SU-DHL-6 (cell line): ENCODE results near the gene OSBPL7.

ENCODE experiments used
- H2AFZ ChIP-seq: fragments of 200-600 bp; sonication (generic); 2 replicates; pipeline ENCODE4 v1.6.1; 2014; ENCODE audit warnings: low read depth, mild to moderate bottlenecking, moderate library complexity, mixed read lengths, antibody characterized with exemption, low read length; ENCODE audit not compliant: severe bottlenecking
- H3F3A ChIP-seq: fragments of 200-600 bp; shearing (Covaris generic); 2 replicates; pipeline ENCODE4 v1.6.0; 2016; ENCODE audit warnings: antibody characterized with exemption, mild to moderate bottlenecking; ENCODE audit not compliant: insufficient read depth
- H3K27ac ChIP-seq: fragments of 200-600 bp; sonication (generic); 2 replicates; pipeline ENCODE4 v1.5.1; 2016; ENCODE audit warnings: low read depth, mild to moderate bottlenecking, low read length, moderate library complexity, mixed read lengths
- H3K27me3 ChIP-seq: fragments of 200-600 bp; sonication (generic), shearing (Covaris generic); 2 replicates; pipeline ENCODE4 v1.6.0; 2014; ENCODE audit warnings: mild to moderate bottlenecking, low read length
- H3K36me3 ChIP-seq: fragments of 200-600 bp; sonication (generic); 2 replicates; pipeline ENCODE4 v1.6.1; 2014; ENCODE audit warnings: mild to moderate bottlenecking, low read length, mixed read lengths
- H3K4me2 ChIP-seq: fragments of 300-600, 200-600 bp; shearing (Covaris generic), sonication (generic); 2 replicates; pipeline ENCODE4 v1.6.0; 2014; ENCODE audit warnings: low read length, low read depth, mild to moderate bottlenecking; ENCODE audit not compliant: poor library complexity, severe bottlenecking
- H3K4me3 ChIP-seq: fragments of 200-600 bp; sonication (generic); 2 replicates; pipeline ENCODE4 v1.5.1; 2014; ENCODE audit warnings: antibody characterized with exemption, low read length, mild to moderate bottlenecking, mixed read lengths; ENCODE audit not compliant: insufficient read depth, poor library complexity, severe bottlenecking
- H3K79me2 ChIP-seq: fragments of 200-600 bp; sonication (generic); 2 replicates; pipeline ENCODE4 v1.6.1; 2014; ENCODE audit warnings: mild to moderate bottlenecking, low read length, moderate library complexity; ENCODE audit not compliant: insufficient read depth
- H3K9ac ChIP-seq: fragments of 200-600 bp; sonication (generic); 2 replicates; pipeline ENCODE4 v1.7.0; 2014; ENCODE audit warnings: mild to moderate bottlenecking, low read length
- H3K9me2 ChIP-seq: fragments of 200-600 bp; sonication (generic); replicated peaks from 2 replicates; pipeline ENCODE4 v1.6.1; 2014; ENCODE audit warnings: low read length; ENCODE audit not compliant: insufficient read depth
- H3K9me3 ChIP-seq: fragments of 200-600 bp; sonication (generic); 2 replicates; pipeline ENCODE4 v1.6.1; 2014; ENCODE audit warnings: low read length, mixed read lengths; ENCODE audit not compliant: insufficient read depth
- H4K20me1 ChIP-seq: fragments of 200-600 bp; sonication (generic); 2 replicates; pipeline ENCODE4 v1.6.1; 2014; ENCODE audit warnings: low read depth, mild to moderate bottlenecking, antibody characterized with exemption, low read length, moderate library complexity, mixed read lengths
- EZH2phosphoT487 ChIP-seq: fragments of 200-600 bp; sonication (generic), shearing (Covaris generic); conservative IDR thresholded peaks from 2 replicates; pipeline ENCODE4 v1.6.1; 2018; ENCODE audit warnings: mild to moderate bottlenecking, antibody characterized with exemption, low read length, moderate library complexity, mixed read lengths
- TF ChIP-seq, protein P1 (sequence below): fragments of 200-600 bp; sonication (generic); IDR thresholded peaks from one replicate; pipeline ENCODE4 v1.5.1; 2017; ENCODE audit warnings: antibody characterized with exemption, mild to moderate bottlenecking, low read length, moderate library complexity; ENCODE audit not compliant: insufficient read depth, poor library complexity, severe bottlenecking

The OSBPL7 gene

DNA sequence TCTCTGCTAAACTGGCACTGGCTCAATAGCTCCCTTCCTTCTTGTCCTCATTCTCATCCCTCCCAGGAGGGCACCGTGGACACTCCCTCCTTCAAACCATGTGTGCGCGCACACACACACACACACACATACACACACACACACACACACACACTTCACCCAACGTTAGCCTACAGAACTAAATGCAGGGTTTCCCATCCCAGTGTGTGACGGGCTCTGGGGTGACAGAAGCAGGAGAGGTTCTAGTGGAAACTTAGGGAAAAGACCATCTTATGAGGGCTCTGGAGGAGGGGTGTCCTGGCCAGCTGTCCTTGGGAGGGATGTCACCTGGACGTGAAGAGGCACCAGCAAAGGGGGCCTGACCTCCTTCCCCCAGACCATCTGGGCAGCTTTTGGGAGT, 19.7 kb downstream of the OSBPL7 start:
- H3K9me2 ChIP-seq = no peaks in the 10 kb centered on the region
- H3K27me3 ChIP-seq = no peaks in the 10 kb centered on the region
- H3K4me2 ChIP-seq = no peak overlapping the region
- H3K27ac ChIP-seq = no peak overlapping the region
- H3K36me3 ChIP-seq = no peaks in the 10 kb centered on the region
- H3K9me3 ChIP-seq = no peaks in the 10 kb centered on the region
- H2AFZ ChIP-seq = no peak overlapping the region
- H3K4me3 ChIP-seq = no peak overlapping the region
- no peaks in the 10 kb centered on the region for H3F3A ChIP-seq
- H3K9ac ChIP-seq = no peak overlapping the region
- TF ChIP-seq, protein P1, sequence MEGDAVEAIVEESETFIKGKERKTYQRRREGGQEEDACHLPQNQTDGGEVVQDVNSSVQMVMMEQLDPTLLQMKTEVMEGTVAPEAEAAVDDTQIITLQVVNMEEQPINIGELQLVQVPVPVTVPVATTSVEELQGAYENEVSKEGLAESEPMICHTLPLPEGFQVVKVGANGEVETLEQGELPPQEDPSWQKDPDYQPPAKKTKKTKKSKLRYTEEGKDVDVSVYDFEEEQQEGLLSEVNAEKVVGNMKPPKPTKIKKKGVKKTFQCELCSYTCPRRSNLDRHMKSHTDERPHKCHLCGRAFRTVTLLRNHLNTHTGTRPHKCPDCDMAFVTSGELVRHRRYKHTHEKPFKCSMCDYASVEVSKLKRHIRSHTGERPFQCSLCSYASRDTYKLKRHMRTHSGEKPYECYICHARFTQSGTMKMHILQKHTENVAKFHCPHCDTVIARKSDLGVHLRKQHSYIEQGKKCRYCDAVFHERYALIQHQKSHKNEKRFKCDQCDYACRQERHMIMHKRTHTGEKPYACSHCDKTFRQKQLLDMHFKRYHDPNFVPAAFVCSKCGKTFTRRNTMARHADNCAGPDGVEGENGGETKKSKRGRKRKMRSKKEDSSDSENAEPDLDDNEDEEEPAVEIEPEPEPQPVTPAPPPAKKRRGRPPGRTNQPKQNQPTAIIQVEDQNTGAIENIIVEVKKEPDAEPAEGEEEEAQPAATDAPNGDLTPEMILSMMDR = no peak
- no peak for TF ChIP-seq EZH2phosphoT487
- H4K20me1 ChIP-seq = no peaks in the 10 kb centered on the region
- H3K79me2 ChIP-seq = no peaks in the 10 kb centered on the region

DNA sequence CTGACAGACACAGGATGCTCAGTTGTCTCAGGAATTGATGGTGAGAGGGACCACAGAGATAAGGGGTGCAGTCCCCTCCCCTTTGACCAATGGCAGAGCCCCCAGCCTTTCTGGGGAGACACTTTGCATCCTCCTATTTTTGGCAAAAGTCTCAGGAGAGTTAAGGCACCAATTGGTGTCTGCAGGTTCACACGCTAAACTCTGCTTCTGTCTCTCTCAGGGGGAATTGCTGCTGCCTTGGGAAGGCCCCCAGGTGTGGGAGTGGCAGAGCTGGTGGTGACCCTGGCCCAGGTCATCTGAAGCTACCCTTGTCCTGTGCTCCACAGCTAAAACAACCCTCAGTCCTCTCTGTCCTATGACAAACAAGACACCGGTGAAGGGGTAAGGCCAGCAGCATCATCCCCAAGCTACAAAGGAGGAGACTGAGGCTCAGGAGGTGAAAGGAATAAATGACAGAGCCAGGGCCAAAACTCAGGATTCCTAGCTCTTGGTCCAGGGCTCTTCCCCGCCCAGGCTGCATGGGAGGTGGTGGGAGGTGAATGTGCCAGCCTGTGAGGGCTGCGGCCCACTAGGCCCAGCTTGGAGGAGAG, 20.3 kb downstream of the OSBPL7 start:
- Histone ChIP-seq H3K36me3 (no peaks in the 10 kb centered on the region), H2AFZ (no peak overlapping the region), H3K9me3 (no peaks in the 10 kb centered on the region)

DNA sequence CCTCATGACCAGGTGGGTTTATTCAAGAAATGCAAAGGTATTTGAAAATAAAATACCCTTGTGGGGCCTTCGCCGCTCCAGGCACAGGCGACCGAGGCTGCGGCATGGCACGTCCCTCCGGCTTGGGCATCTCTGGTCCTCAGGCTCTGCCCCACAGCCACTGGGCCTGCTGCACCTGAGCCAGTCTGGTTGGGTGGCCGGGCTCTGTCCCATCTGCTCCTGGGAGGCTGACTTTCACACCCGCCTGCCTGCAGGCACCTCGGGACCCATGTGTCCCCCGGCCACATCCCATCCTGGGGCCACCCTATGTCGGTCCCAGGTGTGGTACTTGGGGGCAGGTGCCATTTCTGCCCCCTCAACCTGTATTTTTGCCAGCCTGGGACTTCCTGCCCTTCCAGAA, 20.9 kb downstream of the OSBPL7 start:
- Histone ChIP-seq H3K27ac (no peak overlapping the region), H2AFZ (no peak overlapping the region), H4K20me1 (no peaks in the 10 kb centered on the region), H3K36me3 (no peaks in the 10 kb centered on the region), H3K4me3 (no peak overlapping the region), H3K27me3 (no peaks in the 10 kb centered on the region), H3K4me2 (no peak overlapping the region), H3K9me2 (no peaks in the 10 kb centered on the region), H3K9ac (no peak overlapping the region), H3F3A (no peaks in the 10 kb centered on the region), H3K9me3 (no peaks in the 10 kb centered on the region), H3K79me2 (no peaks in the 10 kb centered on the region)
- TF ChIP-seq, protein P1 = no peak
- TF ChIP-seq EZH2phosphoT487 = no peak

More for the DNA sequence above, 20.3 kb downstream of the OSBPL7 start:
- Histone ChIP-seq H4K20me1 (no peaks in the 10 kb centered on the region), H3K9me2 (no peaks in the 10 kb centered on the region), H3K79me2 (no peaks in the 10 kb centered on the region), H3K4me3 (no peak overlapping the region), H3K9ac (no peak overlapping the region), H3K27ac (no peak overlapping the region), H3K27me3 (no peaks in the 10 kb centered on the region), H3F3A (no peaks in the 10 kb centered on the region), H3K4me2 (no peak overlapping the region)
- TF ChIP-seq EZH2phosphoT487 = no peak
- TF ChIP-seq, protein P1 = no peak
